HCEC 1CT (cell line): Measurements from ENCODE around the gene NBEA.

Source experiments
- DNase-seq: peaks from one replicate; pipeline ENCODE4 v3.0.0-alpha.2; 2017

NBEA gene

DNA sequence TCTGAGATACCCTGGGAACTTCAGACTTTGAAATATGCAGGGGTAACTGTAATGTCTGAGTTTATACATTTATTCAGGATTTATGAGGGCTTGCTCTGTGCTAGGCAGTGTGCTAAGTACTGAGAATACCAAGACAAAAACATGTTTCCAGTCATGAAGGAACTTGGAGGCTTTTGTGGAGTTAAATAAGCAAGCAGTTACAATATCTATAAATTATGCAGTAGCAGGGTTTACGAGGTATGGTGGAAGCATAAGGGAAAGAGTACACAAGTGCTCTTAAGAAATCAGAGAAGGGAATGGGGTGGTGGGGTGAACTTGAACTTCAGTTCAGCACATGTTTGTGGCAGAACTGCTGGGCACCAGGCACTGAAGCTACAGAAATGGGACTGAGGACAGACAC lies 506.4 kb downstream of the NBEA start:
- no peak for DNase-seq

GRCh38 chr13:35449821-35450220 lies 507.8 kb downstream of the NBEA start:
- no peak for DNase-seq

DNA sequence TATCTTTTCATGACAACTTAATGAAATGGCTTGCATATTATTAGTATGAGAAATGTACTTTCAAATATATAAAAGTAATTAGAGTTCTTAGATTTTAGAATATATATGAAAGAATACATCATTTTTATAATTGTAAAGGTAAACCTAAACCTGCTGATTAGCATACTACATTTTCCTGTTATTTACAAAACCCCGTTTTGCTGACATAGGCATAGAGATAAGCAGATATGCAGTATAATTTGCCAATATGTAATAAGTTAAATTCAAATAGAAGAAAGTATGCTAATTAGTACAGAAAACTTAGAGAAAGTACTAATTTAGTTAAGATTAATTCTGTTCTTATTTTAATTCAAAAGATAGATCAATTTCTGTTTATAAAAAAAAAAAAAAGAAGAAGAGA lies 513.0 kb downstream of the NBEA start:
- no peak for DNase-seq

- DNase-seq = no peak
Observed at GRCh38 chr13:35457258-35457657, 515.2 kb downstream of the NBEA start.

DNA sequence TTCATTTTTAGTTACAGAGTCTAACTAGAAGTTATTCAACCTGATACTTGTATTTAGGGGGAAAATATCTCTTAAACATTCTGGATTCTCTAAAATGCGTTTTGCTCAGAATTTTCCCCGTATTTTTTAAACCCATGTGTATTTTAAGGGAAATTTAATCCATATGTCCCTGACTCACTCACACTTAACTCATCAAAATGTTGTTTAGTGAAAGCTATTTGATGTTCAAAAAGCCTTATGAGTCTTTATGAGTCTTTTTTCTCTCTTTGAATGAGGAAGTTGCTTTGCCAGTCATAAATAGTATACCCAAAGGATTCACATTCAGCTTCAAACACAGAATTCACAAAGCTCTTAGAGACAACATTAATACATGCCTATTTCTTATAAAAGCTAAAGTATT lies 518.0 kb downstream of the NBEA start:
- no peak for DNase-seq

DNA sequence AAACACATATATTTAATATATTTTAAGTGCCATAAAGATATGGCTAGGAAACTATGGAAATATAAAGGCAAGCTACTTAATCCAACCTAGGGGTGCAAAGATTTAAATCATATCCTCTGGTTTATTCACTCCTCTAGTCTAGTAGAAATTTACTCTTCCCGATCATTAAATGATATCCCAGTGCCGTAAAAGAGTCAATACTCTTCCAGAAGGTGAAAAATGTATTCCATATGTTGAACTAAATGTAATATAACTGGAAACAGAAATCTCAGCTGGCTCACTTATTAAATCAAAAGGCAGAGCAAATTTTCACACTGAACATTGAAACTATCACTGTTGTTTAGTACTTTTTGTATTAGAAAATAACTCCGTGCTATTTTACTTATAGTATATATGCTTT lies 523.3 kb downstream of the NBEA start:
- no peak for DNase-seq

DNA sequence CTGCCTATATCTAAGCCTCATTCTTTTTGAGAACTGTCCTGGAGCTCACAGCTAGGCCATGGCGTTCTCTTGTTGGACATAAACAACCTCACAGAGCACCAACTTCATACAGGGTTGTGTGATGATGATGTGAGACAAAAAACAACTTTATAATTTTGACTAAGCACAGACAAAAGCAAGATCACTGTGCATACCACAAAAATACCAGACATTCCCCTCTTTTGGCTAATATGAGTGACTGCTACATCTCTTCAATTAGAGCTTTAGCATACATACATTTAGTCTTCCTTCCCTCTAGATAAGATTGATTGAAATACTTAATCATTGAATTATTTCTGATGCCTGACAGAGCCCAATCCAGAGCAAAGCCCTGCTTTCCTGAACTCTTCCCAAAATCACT lies 526.1 kb downstream of the NBEA start:
- no peak for DNase-seq

DNA sequence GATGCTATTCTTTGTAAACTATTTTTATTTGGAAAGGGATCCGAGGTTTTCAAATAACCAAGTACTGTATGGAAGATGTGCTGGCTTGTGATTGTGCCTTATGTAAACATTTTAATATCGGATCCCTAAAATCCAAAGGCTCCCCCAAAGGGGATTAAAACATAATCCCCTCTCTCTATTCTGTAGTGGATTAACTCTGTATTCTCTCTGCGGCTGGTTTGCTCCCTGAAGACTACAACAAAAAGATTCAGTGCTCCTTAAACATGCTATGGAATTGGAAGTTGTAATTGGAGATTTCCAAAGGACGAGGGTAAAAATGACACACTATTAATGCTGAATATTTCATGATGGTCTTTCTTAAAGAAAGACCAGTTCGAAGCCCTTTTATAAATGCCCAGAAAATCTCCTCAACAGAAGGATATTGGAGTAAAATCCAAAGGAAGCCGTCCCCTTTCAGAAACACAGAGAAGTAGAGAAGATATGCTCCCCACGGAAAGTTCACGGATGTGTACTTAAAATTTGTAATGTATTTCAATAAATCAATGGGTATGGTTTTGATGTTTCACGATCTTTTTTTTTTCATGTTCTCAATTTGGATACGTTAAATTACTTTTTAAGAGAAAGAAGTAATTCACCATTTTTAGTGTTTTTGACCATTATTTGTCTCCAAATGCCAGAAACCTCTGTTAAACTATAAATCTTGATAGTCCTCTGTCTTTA lies 527.9 kb downstream of the NBEA start:
- no peak for DNase-seq

- no peak for DNase-seq
Observed at GRCh38 chr13:35470671-35471661, 528.9 kb downstream of the NBEA start.

DNA sequence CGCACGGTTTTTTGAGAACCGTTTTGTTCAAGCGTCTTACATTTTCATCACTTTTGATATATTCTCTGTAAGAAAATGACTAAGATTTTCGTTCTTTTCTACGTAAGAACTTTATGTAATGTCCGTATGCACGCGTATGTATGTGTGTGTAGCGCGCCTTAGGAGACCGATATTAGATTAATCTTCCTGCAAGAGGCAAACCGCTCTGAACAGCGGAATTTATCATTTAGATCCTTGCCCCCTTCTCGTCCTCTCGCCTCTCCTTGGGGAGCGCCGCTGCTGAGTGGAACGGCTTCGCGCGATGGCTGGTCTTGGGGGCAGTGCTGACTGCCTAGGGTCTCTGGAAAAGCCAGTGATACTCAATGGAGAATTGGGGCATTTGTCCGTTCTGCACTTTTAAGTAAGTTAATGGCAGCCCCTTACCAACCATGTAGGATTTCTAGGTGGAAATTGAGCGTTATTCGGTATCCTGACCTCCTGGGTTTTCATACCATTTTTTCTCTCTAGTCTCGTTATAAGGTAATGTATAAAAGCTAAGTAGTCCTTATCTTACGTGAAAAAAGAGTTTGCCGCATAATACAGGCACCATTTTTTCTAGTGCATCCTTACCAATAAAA lies 529.7 kb downstream of the NBEA start:
- no peak for DNase-seq

GRCh38 chr13:35472323-35472881 lies 530.3 kb downstream of the NBEA start:
- DNase-seq = no peak

DNA sequence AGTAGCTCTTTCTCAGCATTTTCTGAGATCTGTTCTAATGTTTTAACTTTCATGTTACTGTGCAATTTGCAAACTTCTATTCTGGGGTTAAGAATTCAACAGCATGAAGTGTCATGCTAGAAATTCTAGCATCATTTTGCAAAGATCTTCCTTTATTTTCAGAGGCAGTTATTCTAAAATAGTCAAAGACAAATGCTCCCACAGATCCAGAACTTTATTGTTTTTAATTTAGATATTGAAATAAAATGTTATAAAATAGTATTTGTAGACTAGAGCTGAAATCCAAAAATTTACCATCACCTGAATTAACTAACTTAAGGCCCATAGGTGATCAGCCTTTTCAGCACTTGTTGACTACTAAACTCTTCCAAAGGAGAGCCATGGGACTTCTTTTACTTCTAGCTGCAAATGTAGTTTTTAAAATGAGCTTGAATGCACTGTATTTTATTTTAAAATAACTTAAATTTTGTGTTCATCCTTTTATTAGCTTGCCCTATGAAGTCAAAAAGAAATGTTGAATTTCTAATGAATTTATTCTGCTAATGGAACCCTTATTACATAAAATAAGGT lies 531.2 kb downstream of the NBEA start:
- no peak for DNase-seq

GRCh38 chr13:35473802-35474201 lies 531.7 kb downstream of the NBEA start:
- DNase-seq = no peak

DNA sequence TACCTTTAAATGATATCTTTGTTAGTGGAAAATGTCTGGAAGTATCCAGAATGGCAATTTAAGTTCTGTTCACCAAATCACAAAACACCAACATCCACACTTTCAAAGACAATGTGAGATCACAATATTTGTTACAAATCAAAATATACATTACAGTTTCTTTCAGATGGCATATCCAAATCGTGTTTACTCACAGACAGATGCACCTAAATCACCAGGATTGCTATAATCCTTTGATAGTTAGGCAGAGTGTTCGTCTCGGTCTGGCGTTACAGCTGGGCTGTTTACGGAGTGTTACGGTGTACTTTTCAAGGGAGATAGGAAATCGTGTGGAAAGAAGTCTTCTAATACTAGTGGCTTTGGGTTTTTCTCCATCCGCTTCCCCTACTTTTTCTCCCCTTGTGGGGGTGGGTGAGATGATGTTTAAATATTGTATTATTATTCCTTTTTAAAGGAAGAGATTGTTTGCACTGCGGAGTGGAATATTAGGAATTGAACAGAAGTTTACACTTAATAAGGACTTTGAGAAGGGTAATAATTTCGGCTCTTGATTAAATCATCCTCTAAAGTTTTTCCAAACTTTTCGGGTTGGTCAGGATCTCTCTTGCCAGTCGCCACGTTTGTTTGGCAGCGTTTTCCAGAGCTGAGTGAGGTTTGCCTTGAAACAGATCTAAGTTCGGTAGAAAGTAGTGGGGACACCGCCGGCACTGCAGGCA lies 532.6 kb downstream of the NBEA start:
- DNase-seq = no peak

DNA sequence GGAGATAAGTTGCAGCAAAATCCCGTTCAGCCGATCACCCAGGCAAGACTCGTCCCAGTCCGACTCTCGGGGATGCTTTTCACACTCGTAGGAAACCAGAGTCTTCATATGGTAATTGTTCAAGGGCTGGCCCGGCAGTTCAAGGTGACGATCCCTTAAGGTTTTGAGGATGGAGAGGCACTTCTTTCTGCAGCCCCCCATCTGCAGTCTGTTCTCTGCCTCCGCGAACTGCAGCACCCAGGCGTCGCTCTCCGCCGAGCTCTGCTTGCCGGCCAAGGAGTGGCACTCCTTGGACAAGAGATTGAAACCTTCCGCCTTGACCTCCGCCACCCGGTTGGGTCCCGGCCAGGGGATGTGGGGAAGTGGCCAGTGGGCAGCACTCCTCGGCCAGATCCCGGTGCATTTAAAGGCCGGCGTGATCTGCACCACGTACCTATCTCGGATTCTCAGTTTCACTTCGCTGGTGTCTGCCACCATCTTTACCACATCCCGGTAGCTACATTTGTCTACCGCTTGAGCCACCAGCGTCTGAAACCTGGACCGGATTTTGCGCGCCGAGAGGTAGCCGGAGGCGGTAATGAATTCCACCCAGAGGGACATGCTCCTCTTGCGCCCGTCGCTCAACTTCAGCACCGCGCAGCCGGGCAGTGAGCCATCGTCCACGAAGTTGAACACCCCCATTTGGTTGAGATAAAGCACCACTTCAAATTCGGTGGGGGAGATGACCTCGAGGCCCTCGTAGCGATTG lies 533.3 kb downstream of the NBEA start:
- DNase-seq = no peak

- DNase-seq = no peak
Observed at GRCh38 chr13:35475960-35476943, 534.2 kb downstream of the NBEA start, which contains the start of gene MAB21L1. Gene MAB21L1 (minus strand): TSS chr13:35476689. CDS start chr13:35476138, 551 bp downstream.

DNA sequence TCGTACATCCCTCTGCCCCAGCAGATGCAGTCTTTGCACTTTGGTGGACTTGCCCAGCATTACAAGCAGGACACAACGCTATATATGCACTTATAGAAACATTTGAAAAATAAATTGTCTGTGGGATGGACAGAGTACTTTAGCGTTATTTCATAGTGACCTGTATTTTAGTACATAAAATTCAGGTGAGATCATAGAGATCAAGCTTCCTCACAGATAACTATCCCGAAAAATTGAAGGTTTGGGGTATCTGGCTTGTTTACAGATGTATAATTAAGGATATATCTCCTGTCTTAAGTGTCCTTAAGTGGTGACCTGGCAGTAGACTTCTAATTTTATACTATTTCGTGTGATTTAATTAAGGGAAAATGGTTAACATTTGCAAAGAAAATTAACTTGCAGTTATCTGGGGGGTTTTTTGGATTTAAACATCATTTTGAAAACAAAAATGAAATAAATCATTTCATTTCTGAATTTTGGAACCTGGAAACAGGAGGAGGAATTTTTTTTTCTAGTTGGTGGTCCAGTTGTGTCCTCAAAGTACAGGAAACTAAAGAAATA lies 535.4 kb downstream of the NBEA start:
- DNase-seq = no peak

DNA sequence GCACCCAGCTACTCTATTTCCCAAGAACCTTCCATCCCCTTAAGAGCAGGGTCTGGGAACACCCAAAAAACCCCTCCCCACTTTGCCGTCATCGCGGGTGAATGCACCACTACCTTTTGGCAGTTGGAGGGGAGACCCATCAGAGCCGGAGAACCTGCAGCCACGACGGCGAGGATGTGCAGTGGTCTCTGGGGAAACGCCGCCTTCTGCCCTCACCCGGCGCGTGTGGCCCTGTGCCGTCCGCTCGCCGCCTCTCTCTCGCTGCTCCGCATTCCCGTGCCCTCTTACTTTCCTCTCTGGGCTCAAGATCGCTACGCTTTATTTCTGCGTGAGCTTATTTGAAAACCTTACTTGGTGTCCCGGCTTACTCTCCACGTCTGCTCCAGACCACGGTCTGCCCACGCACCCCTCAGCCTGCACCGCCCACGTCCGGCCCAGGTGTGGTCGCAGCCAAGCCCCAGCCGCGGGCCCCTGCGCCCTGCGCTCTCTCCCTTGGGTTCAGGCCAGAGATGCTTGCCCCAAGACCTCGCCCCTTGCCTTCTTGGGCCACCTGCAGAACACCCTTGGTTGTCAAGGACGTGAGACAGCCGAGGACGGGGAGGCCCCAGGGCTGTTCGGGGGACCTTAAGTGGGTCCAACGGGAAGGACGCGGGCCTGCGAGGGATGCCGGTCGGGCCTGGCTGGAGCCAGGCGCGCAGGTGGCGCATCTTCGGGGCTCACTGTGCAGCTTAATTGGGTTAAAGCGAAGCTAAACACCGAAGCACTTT lies 536.4 kb downstream of the NBEA start:
- DNase-seq = no peak

GRCh38 chr13:35479038-35479492 lies 537.0 kb downstream of the NBEA start:
- no peak for DNase-seq
